CD8-positive, alpha-beta memory T cell (primary cell): ENCODE results near the gene HOTAIR. TPM values are rescaled to one million over a fixed set of nuclear protein-coding genes. Genes with fewer than 3 reads are reported as not detected.

ENCODE experiments used
- CTCF ChIA-PET: fragments of 350-600 bp; sonication (Branson Sonifier 250); formaldehyde crosslinking; loops from one replicate; lab custom pipeline; 2021; ENCODE audit warnings: antibody characterized with exemption; lab: Charles Lee
- POLR2A ChIA-PET: fragments of 350-600 bp; sonication (Branson Sonifier 250); formaldehyde crosslinking; loops from one replicate; lab custom pipeline; 2021; ENCODE audit warnings: antibody characterized with exemption; lab: Charles Lee
- DNase-seq, 5 donors: peaks; one replicate each; pipeline versions ENCODE4 v3.0.0 to v3.0.0-alpha.2; 2020 to 2022; ENCODE audit warnings: mixed read lengths in 1 of 5
- H3K27ac ChIP-seq: one replicate; pipeline ENCODE4 v1.7.0; 2013; ENCODE audit warnings: low read depth, mild to moderate bottlenecking, low read length, moderate library complexity
- H3K27me3 ChIP-seq: 2 replicates; pipeline ENCODE4 v1.7.0; 2013; ENCODE audit warnings: low read length, mild to moderate bottlenecking; ENCODE audit not compliant: insufficient read depth, poor library complexity, severe bottlenecking
- H3K36me3 ChIP-seq: 2 replicates; pipeline ENCODE4 v1.7.0; 2013; ENCODE audit warnings: mild to moderate bottlenecking, low read length, moderate library complexity; ENCODE audit not compliant: insufficient read depth
- H3K4me1 ChIP-seq: 2 replicates; pipeline ENCODE4 v1.7.0; 2013; ENCODE audit warnings: mild to moderate bottlenecking, low read length, moderate library complexity; ENCODE audit not compliant: insufficient read depth
- H3K4me3 ChIP-seq: 2 replicates; pipeline ENCODE4 v1.7.0; 2013; ENCODE audit warnings: mild to moderate bottlenecking, low read length
- H3K9me3 ChIP-seq: 2 replicates; pipeline ENCODE4 v1.7.0; 2013; ENCODE audit warnings: mild to moderate bottlenecking, low read length
- H3K27ac Mint-ChIP-seq, 8 donors: one replicate each; pipeline ENCODE4 v1.8.0; 2020 to 2021; ENCODE audit warnings: mixed read lengths in 8 of 8, mild to moderate bottlenecking in 6 of 8, inconsistent platforms in 3 of 8, moderate library complexity in 3 of 8
- H3K27me3 Mint-ChIP-seq, 2 donors: one replicate each; pipeline ENCODE4 v1.8.0; 2020 to 2021; ENCODE audit warnings: mixed read lengths in 2 of 2, mild to moderate bottlenecking in 1 of 2, moderate library complexity in 1 of 2
- H3K36me3 Mint-ChIP-seq, 3 donors: one replicate each; pipeline ENCODE4 v1.8.0; 2020 to 2021; ENCODE audit warnings: mixed read lengths in 3 of 3, inconsistent platforms in 1 of 3, mild to moderate bottlenecking in 1 of 3
- H3K4me1 Mint-ChIP-seq, 3 donors: one replicate each; pipeline ENCODE4 v1.8.0; 2020 to 2021; ENCODE audit warnings: mixed read lengths in 3 of 3, inconsistent platforms in 1 of 3, mild to moderate bottlenecking in 1 of 3
- H3K4me3 Mint-ChIP-seq, 7 donors: one replicate each; pipeline ENCODE4 v1.8.0; 2020 to 2021; ENCODE audit warnings: mixed read lengths in 7 of 7, mild to moderate bottlenecking in 6 of 7, moderate library complexity in 4 of 7, inconsistent platforms in 2 of 7
- H3K9me3 Mint-ChIP-seq, 5 donors: one replicate each; pipeline ENCODE4 v1.8.0; 2020 to 2022; ENCODE audit warnings: mixed read lengths in 5 of 5, mild to moderate bottlenecking in 3 of 5, moderate library complexity in 2 of 5, inconsistent platforms in 1 of 5
- polyA plus RNA-seq: library from polyadenylated mRNA; unstranded; fragments of 300-500 nt; fragmentation: Illumina TruSeq; gene quantifications from one replicate; pipeline ENCODE4 v1.2.3, GENCODE V29; 2021
- total RNA-seq, 2 experiments: library from RNA; stranded (reverse); gene quantifications; one replicate each; pipeline ENCODE4 v1.2.3, GENCODE V29; 2021

The HOTAIR gene
- total and polyA plus RNA-seq, 3 experiments from 2014 or later, result not detected

DNA sequence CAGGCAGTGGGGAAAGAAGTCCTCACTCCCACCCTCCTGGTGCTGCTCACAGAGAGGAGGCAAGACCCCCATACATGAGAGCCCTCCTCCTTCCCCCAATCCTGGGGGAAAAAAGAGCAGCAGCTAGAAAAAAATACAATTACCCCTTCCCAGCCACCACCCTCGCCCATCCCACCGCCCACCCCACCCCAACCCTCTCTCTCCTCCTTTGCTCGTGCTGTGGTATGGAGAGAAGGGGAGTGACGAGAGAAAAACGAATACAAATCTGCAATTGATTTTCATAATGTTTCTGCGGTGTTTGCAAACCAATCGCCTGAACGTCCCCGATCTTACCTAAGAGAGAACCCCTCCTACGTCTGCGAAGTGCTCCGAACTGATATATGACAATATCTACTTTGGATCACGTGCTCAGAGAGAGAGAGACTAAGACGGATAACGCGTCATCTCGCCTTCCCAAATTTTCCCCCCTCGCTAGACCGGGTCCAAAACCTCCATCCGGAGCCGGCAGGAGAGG lies 2.0 kb downstream of the HOTAIR start, which contains the start of gene HOXC11:
Gene HOXC11, plus strand, starts transcription at position 405 of the 514 bp plus-strand sequence. CDS start 116 bp downstream, outside the sequence.
- Mint-ChIP-seq H3K4me3 (peak within 1 kb of the TSS; percentile 58 to 86 (median 71)), H3K9me3 (peaks cover 0 to 15% (median 12%) of the 10 kb centered on the region in 5 donors), H3K27ac (peak within 1 kb of the TSS in 4 of 8 donors; percentile 13 to 85 (median 78)), H3K36me3 (no peaks in the 10 kb centered on the region), H3K4me1 (peaks cover 21 to 36% (median 26%) of the 10 kb centered on the region in 3 donors), H3K27me3 (peaks cover 92 to 95% of the 10 kb centered on the region in 2 donors)
- Histone ChIP-seq H3K9me3 (no peaks in the 10 kb centered on the region), H3K27me3 (peaks cover 98% of the 10 kb centered on the region), H3K4me1 (peaks cover 21% of the 10 kb centered on the region), H3K4me3 (no peak within 1 kb of the TSS), H3K27ac (no peak within 1 kb of the TSS), H3K36me3 (no peaks in the 10 kb centered on the region)
- DNase-seq, result no peak
- ChIA-PET CTCF (interaction anchor here (0.8 kb wide), 1 partner anchor 229 kb away, joined by 3 read pairs; no protein-coding TSS in a partner anchor), POLR2A (no interaction called here)

DNA sequence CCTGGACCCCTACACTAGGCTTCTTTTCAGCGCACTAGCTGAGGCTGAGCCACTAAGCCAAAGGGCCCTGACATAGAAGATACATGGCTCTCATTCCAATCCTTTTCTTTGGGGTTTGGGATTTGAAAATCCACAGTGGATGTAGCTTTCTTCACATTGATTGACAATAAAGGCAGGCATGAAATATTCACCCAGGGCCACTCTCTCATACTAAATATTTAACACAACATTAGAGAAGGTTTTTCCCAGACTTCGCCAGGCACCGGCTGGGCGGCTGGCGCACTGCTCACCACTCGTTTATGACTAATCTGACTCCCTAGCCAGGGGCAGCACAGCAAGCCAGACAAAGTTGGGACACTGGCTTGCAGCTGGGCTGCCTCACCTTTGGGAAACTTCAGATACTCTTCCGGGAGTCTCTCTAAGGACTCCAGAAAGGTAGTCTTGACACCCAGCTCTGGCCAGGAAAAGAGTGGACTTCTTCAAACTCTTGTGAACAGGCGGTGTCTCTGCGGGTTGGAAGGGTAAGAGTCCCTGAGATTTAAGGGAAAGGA lies 2.5 kb downstream of the HOTAIR start:
- H3K27ac Mint-ChIP-seq, result peak overlapping the region in 3 of 8 donors; percentile 48 to 80 (median 74)
- CTCF ChIA-PET, result interaction anchor here (1.2 kb wide), 1 partner anchor 35 kb away, joined by 3 read pairs; no protein-coding TSS in a partner anchor
- H3K27me3 ChIP-seq, result peaks cover 98% of the 10 kb centered on the region
- H3K36me3 ChIP-seq, result no peaks in the 10 kb centered on the region
- H3K4me1 ChIP-seq, result peaks cover 21% of the 10 kb centered on the region
- H3K9me3 ChIP-seq, result no peaks in the 10 kb centered on the region
- no peak overlapping the region for H3K4me3 ChIP-seq
- H3K4me1 Mint-ChIP-seq, result peaks cover 24 to 32% (median 25%) of the 10 kb centered on the region in 3 donors
- H3K9me3 Mint-ChIP-seq, result peaks cover 0 to 15% (median 12%) of the 10 kb centered on the region in 5 donors
- DNase-seq, result no peak
- no peaks in the 10 kb centered on the region for H3K36me3 Mint-ChIP-seq
- peak overlapping the region in 3 of 7 donors; percentile 4 to 86 (median 5) for H3K4me3 Mint-ChIP-seq
- no peak overlapping the region for H3K27ac ChIP-seq
- peaks cover 92 to 95% of the 10 kb centered on the region in 2 donors for H3K27me3 Mint-ChIP-seq
- POLR2A ChIA-PET, result no interaction called here

DNA sequence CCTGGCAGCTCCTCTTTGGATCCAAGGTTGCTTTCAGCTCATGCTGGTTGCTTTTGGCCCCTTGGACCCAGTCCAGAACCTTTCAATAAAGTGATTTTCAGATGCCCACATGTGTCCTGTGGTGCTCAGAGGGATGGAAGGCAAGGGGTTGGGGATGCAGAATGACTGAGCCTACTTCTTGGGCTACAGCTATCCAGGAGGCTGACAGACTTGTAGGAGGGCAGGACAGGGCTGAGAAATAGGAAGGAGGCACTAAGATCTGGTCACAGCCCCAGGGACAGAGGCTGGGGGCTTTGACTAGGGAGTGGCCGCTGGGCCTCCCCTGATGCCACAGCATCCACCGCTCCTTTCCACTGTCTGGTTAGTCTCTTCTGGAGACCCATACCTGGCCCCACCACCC lies 3.1 kb downstream of the HOTAIR start:
- no peak for DNase-seq
- Histone ChIP-seq H3K27me3 (peaks cover 98% of the 10 kb centered on the region), H3K4me1 (peaks cover 21% of the 10 kb centered on the region), H3K9me3 (no peaks in the 10 kb centered on the region), H3K36me3 (no peaks in the 10 kb centered on the region), H3K27ac (no peak overlapping the region), H3K4me3 (no peak overlapping the region)
- peaks cover 25 to 33% (median 26%) of the 10 kb centered on the region in 3 donors for H3K4me1 Mint-ChIP-seq
- ChIA-PET POLR2A (no interaction called here), CTCF (interaction anchor here (1.2 kb wide), 1 partner anchor 35 kb away, joined by 3 read pairs; no protein-coding TSS in a partner anchor)
- peak overlapping the region in 2 of 7 donors; percentile 29 to 49 for H3K4me3 Mint-ChIP-seq
- H3K27ac Mint-ChIP-seq, result peak overlapping the region in 3 of 8 donors; percentile 48 to 80 (median 74)
- H3K9me3 Mint-ChIP-seq, result peaks cover 0 to 14% (median 10%) of the 10 kb centered on the region in 5 donors
- H3K36me3 Mint-ChIP-seq, result no peaks in the 10 kb centered on the region
- H3K27me3 Mint-ChIP-seq, result peaks cover 92% of the 10 kb centered on the region in 2 donors

DNA sequence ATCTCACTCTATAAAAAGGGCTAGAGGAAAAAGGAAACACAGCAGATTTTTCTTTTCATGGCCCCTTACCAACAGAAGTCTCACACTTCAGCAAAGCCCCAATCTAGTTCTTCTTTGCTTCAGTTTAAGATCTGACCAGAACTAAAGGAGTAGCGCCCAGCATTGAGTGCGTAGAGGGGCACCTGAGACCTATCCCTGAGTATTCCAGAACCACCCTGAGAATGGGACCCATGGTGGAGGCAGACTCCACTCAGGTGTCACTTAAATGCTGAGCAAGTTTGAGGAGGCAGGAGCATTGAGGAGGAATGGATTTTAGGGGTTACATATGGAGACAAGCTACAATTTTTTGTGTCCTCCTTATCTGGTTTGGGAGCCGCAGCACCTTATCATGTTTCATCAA lies 3.6 kb downstream of the HOTAIR start:
- no peaks in the 10 kb centered on the region for H3K36me3 ChIP-seq
- peak overlapping the region in 2 of 7 donors; percentile 28 to 29 for H3K4me3 Mint-ChIP-seq
- peaks cover 0 to 14% (median 10%) of the 10 kb centered on the region in 5 donors for H3K9me3 Mint-ChIP-seq
- no peak for DNase-seq
- peaks cover 30 to 39% (median 31%) of the 10 kb centered on the region in 3 donors for H3K4me1 Mint-ChIP-seq
- peaks cover 92 to 93% of the 10 kb centered on the region in 2 donors for H3K27me3 Mint-ChIP-seq
- ChIA-PET CTCF (no interaction called here), POLR2A (no interaction called here)
- no peak overlapping the region for H3K27ac ChIP-seq
- peak overlapping the region in 2 of 8 donors; percentile 20 to 80 for H3K27ac Mint-ChIP-seq
- peaks cover 98% of the 10 kb centered on the region for H3K27me3 ChIP-seq
- H3K36me3 Mint-ChIP-seq, result no peaks in the 10 kb centered on the region
- no peaks in the 10 kb centered on the region for H3K9me3 ChIP-seq
- H3K4me3 ChIP-seq, result no peak overlapping the region
- peaks cover 27% of the 10 kb centered on the region for H3K4me1 ChIP-seq

DNA sequence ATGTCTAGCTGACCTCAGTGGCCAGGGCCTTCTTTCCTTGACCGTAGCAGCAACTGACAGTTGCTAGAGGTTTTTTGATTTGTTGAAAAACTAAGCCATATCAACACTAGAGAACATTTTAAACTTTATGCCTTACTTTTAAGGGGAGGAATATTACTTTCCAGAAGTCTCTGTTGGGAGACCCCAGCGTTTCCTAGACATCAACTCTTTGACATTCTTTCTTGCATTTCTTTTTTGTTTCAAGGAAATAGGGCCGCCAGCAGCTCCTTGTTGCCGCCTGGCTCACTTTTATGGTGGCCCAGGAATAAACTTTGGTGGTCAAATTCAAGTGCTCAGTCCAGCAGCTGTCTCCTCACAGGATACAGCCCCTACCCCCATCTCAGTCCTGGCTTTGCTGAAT lies 4.3 kb downstream of the HOTAIR start:
- Histone ChIP-seq H3K4me3 (no peak overlapping the region), H3K4me1 (peaks cover 29% of the 10 kb centered on the region), H3K27ac (no peak overlapping the region), H3K36me3 (no peaks in the 10 kb centered on the region), H3K9me3 (no peaks in the 10 kb centered on the region), H3K27me3 (peaks cover 98% of the 10 kb centered on the region)
- Mint-ChIP-seq H3K4me1 (peaks cover 32 to 41% (median 32%) of the 10 kb centered on the region in 3 donors), H3K27ac (peak overlapping the region in 1 of 8 donors; percentile 80), H3K36me3 (no peaks in the 10 kb centered on the region), H3K27me3 (peaks cover 91 to 93% of the 10 kb centered on the region in 2 donors), H3K4me3 (peak overlapping the region in 1 of 7 donors; percentile 29), H3K9me3 (peaks cover 0 to 12% (median 10%) of the 10 kb centered on the region in 5 donors)
- DNase-seq, result no peak
- ChIA-PET CTCF (no interaction called here), POLR2A (no interaction called here)

DNA sequence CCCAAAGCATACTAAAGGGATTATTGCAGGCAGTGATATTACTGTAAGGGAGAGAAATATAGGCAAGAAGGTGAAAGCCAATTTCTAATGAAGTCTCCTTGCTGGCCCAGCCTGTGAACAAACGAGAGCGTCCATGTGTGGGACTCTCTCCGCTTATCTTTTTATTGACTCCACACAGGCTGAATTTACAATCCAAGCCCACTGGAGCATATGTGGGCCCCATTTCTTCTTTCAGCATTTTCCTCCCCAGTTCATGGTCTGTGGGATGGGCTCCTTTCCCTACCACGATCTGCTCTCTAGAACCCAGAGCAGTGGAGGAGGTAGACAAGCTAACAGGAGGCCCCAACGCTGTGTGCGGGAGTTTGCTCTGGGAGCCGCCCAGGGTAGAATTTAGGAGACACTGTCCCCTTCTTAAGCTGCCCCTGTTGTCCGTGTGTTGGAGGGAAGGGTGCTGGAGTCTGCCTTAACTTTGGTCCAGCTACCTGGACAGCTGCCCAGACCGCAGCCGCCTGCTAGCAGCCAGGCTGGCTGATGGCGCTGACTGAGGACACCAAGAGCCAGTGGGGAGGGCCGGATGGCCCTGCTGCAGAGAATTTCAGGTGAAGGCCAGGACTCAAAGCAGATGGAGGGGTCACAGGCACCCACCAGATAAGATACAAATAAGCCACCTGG lies 5.0 kb downstream of the HOTAIR start:
- no peak overlapping the region for H3K27ac ChIP-seq
- H3K4me1 Mint-ChIP-seq, result peaks cover 31 to 42% (median 33%) of the 10 kb centered on the region in 3 donors
- H3K4me1 ChIP-seq, result peaks cover 30% of the 10 kb centered on the region
- DNase-seq, result no peak
- H3K27ac Mint-ChIP-seq, result peak overlapping the region in 1 of 8 donors; percentile 25
- peak overlapping the region in 2 of 7 donors; percentile 43 to 64 for H3K4me3 Mint-ChIP-seq
- H3K4me3 ChIP-seq, result no peak overlapping the region
- H3K36me3 Mint-ChIP-seq, result no peaks in the 10 kb centered on the region
- CTCF ChIA-PET, result no interaction called here
- H3K9me3 Mint-ChIP-seq, result peaks cover 0 to 12% (median 9%) of the 10 kb centered on the region in 5 donors
- peaks cover 98% of the 10 kb centered on the region for H3K27me3 ChIP-seq
- H3K27me3 Mint-ChIP-seq, result peaks cover 93 to 95% of the 10 kb centered on the region in 2 donors
- POLR2A ChIA-PET, result no interaction called here
- H3K36me3 ChIP-seq, result no peaks in the 10 kb centered on the region
- H3K9me3 ChIP-seq, result no peaks in the 10 kb centered on the region

DNA sequence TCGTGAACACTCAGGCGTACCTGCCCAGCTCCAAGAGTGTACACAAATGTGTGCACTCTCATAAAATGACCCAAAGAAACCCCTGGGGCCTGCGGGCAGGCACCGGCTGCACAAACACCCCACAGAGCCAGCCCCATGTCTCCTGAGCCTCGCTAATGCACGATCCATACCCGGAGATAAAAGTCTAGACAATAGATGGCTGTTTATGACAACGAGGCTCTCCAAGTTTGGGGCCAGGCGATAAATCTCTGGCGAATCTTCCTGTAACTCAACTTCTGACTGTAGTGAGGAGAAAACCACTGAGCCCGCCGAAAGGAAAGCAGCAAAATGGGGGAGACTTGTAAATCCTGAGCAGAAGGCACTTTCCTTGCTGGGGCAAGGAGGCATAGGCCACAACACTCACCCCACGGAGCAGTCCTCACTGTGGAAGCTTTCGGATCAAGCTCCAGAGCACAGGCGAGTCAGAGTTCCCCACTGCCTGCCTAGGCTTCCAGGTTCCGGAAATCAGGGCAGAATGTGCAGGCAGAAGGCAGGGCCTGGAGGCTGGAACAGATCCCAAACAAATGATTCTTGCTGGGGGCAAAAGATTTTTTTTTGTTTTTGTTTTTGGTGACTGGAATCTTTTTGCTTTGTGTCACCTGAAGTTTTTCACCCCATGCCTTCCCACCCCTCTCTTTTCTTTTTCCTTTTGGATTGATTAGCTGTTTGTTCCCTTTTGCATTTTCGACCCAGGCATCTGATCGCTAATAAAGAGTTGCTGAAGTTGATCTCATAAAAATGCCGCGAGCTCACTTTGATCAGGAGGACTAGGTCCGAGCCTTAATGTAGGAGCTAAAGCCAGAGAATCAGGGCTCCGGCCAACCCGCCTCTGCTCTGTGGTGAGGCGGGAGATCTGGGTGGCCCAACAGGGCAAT lies 6.3 kb downstream of the HOTAIR start:
- Histone ChIP-seq H3K27me3 (peaks cover 98% of the 10 kb centered on the region), H3K4me1 (peaks cover 24% of the 10 kb centered on the region), H3K27ac (no peak overlapping the region), H3K36me3 (no peaks in the 10 kb centered on the region), H3K9me3 (no peaks in the 10 kb centered on the region), H3K4me3 (no peak overlapping the region)
- peak overlapping the region in 1 of 7 donors; percentile 44 for H3K4me3 Mint-ChIP-seq
- H3K9me3 Mint-ChIP-seq, result peaks cover 0 to 12% (median 7%) of the 10 kb centered on the region in 5 donors
- ChIA-PET CTCF (no interaction called here), POLR2A (interaction anchor here (1.0 kb wide), 1 partner anchor 14 kb away, joined by 3 read pairs; no protein-coding TSS in a partner anchor)
- H3K27me3 Mint-ChIP-seq, result peaks cover 93 to 100% of the 10 kb centered on the region in 2 donors
- H3K27ac Mint-ChIP-seq, result peak overlapping the region in 3 of 8 donors; percentile 1 to 29 (median 20)
- peaks cover 36 to 46% (median 38%) of the 10 kb centered on the region in 3 donors for H3K4me1 Mint-ChIP-seq
- DNase-seq, result no peak
- peaks cover 0 to 1% (median 0%) of the 10 kb centered on the region in 3 donors for H3K36me3 Mint-ChIP-seq
